Measurements from ENCODE around the gene LAMA2.

LAMA2 gene

DNA sequence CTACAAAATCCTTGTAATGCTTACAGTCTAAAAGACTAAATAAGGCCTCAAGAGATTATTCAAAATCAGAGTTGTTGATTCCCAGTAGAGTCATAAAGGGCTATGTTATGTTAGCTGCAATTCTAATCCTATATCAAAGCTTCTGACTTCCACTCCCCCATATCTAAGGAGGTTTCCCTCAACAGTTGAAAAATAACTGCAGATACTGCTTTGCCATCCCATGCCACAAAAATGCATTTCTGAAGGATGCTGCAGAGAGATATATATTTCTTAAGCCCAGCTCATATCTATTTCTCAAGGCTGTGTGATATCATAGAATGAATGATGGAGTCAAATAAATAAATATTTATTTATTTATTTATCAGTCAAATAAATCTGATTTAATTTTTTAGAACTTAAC, 332.3 kb downstream of the LAMA2 start:
- H3K4me3 ChIP-seq (ENCODE audit: low read depth, low read length) = no peak overlapping the region
- TF ChIP-seq, protein P1, sequence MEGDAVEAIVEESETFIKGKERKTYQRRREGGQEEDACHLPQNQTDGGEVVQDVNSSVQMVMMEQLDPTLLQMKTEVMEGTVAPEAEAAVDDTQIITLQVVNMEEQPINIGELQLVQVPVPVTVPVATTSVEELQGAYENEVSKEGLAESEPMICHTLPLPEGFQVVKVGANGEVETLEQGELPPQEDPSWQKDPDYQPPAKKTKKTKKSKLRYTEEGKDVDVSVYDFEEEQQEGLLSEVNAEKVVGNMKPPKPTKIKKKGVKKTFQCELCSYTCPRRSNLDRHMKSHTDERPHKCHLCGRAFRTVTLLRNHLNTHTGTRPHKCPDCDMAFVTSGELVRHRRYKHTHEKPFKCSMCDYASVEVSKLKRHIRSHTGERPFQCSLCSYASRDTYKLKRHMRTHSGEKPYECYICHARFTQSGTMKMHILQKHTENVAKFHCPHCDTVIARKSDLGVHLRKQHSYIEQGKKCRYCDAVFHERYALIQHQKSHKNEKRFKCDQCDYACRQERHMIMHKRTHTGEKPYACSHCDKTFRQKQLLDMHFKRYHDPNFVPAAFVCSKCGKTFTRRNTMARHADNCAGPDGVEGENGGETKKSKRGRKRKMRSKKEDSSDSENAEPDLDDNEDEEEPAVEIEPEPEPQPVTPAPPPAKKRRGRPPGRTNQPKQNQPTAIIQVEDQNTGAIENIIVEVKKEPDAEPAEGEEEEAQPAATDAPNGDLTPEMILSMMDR (conservative IDR thresholded peaks at IDR 0.05; ENCODE audit: low read depth, low read length) = no peak
- no peak for DNase-seq (ENCODE audit: low read depth)

DNA sequence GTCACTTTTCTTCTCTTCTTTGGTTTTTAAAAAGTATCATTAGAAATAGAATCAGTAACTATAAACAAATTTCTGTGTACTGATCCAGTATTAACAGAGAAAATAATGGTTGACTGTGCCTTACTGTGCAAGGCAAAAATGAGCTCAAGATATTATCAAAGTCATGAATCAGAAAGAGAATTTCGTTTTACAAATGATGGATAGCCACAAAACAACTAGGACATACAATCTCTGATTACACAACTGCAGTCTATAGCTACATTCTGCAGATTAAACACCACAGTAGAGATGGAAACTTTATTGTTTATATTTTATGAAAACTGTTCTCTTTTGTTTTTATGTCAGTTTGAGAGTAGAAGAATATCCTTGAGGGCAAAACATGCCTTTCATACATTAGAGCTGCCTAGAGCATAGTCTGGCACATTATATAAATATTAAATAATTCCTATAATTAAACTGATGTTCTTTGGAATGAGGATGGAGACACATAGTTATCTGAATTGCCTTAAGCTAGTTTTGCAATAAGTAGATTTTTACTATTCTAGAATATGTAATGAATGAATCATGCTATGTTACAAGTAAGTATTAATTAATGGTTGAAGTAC, 333.1 kb downstream of the LAMA2 start:
- DNase-seq (ENCODE audit: low read depth) = no peak
- H3K4me3 ChIP-seq (ENCODE audit: low read depth, low read length) = no peak overlapping the region
- TF ChIP-seq, protein P1 (conservative IDR thresholded peaks at IDR 0.05; ENCODE audit: low read depth, low read length) = no peak

DNA sequence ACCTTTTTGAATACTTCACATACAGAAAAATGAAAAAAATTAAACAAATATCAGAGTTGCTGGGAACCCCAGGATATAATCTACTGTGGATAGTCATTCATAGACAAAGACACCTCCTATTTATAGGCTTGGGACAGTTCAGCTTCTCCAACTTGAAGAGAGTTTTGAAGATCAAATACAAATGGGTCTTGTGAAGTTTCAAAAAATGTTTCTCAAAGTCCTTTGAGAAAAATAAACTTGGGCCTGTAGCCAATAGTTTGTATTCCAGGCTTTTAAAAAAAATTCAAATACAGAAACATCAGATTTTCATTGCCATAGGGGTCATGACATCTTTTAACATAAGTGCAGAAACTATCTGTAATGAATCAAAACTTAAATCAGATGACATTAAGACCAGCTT, 334.8 kb downstream of the LAMA2 start:
- TF ChIP-seq, protein P1 (conservative IDR thresholded peaks at IDR 0.05; ENCODE audit: low read depth, low read length) = no peak
- no peak overlapping the region for H3K4me3 ChIP-seq (ENCODE audit: low read depth, low read length)

DNA sequence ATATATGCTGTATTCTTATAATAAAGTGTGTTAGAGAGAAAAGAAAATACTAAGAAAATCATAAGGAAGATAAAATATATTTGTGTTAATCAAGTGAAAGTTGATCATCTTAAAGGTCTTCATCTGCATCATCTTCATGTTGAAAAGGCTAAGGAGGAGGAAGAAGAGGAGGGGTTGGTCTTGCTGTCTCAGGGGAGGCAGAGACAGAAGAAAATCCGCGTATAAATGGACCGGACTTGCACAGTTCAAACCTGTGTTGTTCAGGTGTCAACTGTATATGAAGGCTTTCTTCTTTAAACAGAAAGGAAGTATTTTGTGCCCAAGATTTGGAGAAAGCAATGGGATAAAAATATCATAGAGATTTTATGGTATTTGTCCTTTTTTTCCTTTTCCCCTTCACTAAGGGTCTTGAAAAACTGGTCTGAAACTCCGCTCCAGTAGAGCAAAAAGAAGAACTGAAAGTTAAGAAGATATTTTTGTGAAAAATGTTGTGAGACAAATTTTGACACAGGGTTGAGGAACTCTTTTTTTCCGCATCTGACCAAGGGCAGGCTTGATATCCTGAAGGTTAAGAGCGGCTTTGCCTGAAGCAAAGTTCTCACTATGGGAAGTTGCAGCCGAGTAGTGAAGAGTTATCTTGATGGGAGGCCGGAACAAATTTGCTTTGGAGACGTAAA, 350.7 kb downstream of the LAMA2 start:
- DNase-seq (ENCODE audit: low read depth) = no peak
- H3K4me3 ChIP-seq (ENCODE audit: low read depth, low read length) = no peak overlapping the region
- TF ChIP-seq, protein P1 (conservative IDR thresholded peaks at IDR 0.05; ENCODE audit: low read depth, low read length) = no peak

More for the DNA sequence above, 334.8 kb downstream of the LAMA2 start:
- no peak for DNase-seq (ENCODE audit: low read depth)

DNA sequence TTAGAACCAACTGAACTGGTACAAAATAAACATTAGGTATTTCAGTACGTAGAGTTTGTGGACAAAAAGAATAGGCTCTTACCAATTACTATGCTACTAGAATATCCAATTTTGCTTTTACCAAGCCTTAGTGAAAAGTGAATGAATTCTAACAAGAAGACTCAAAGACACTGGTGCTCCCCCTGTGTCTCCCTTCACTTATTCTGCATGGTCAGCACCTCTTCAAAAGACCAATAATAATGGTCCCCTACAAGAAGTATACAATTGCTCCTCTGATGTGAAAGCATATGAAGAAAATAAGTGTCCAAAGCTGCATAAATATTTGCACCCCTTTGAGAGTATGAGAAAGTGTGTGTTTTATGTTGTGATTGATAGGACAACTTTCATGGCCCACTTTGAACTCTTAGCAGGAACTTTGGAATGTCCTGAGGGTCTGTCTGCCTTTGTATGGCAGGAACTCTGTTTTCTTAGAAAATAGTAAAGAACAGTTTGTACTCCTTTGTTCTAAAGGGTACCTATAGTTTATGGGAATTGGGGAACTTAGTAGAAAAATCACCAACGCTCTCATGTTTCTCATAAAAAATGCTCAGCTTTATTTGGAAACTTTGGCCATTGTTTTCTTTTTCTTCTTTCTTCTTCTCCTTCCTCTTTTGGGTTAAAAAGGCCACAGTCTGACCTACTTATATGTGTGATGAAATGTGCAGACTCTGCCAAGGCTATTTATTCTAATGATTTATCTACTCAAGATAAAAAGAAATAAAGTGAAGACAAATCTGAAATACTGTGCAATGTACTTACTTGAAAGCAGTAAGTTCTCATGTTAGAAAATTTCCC, 352.4 kb downstream of the LAMA2 start:
- no peak overlapping the region for H3K4me3 ChIP-seq (ENCODE audit: low read depth, low read length)
- peak; percentile 60 for DNase-seq (ENCODE audit: low read depth)
- TF ChIP-seq, protein P1 (conservative IDR thresholded peaks at IDR 0.05; ENCODE audit: low read depth, low read length) = no peak

DNA sequence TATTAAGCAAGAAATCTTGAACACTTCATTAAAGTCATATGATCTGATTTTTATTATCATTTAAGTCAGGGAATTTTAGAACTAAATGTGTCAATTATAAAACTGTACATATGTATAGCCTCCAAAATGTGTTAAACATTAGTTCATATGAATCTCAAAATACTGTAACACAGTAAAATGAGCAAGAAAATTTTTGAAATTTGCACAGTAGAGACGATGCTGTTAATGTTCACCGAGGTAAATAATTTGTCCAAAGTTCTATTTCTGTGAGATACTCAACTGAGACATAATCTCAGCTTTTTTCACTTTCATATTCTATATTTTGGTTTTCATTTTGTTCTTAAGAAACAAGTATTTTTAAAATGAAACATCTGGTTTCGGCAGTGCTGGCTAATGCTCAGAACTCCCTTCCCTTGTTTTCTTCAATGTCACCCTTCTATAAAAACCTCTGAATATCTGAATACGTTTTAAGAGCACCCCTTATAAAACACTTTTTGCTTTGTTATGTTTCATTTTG, 353.1 kb downstream of the LAMA2 start:
- TF ChIP-seq, protein P1 (conservative IDR thresholded peaks at IDR 0.05; ENCODE audit: low read depth, low read length) = no peak
- no peak overlapping the region for H3K4me3 ChIP-seq (ENCODE audit: low read depth, low read length)
- no peak for DNase-seq (ENCODE audit: low read depth)

All from choroid plexus epithelial cell (primary cell).